Stimulated activated CD8-positive, alpha-beta memory T cell treated with anti-CD3 and anti-CD28 coated beads, Interleukin-12 subunit alpha, Interleukin-12 subunit beta, amount 100 ng/mL, for 24 hours (primary cell): ENCODE results near the gene OR52H1.

Source experiments
- DNase-seq: peaks from one replicate; pipeline ENCODE4 v3.0.0-alpha.2; 2020; ENCODE audit errors: extremely low read depth

The OR52H1 gene

DNA sequence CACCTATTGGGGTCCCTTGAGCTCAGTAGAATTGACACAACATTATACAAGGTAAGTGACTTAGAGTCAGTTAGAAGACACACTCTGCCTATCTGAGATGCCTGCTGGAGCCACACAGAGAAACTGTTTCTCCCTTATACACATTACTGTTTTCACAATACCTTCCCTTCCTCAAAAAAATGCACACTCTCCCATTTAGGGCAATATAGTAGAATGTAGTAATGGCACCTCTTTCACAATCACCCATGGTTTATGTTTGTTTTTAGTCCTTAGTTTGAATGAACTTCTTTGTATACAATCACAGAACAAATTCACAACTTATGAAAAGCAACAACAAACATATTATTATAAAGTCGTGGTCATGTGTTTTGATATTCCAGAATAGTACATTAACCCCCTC is 14.3 kb downstream of the OR52H1 start:
- no peak for DNase-seq

GRCh38 chr11:5531053-5531831 is 17.1 kb downstream of the OR52H1 start:
- DNase-seq: no peak

- DNase-seq: no peak
Measured at GRCh38 chr11:5528495-5528894, 19.8 kb downstream of the OR52H1 start.

GRCh38 chr11:5527716-5528115 is 20.6 kb downstream of the OR52H1 start:
- DNase-seq: no peak

DNA sequence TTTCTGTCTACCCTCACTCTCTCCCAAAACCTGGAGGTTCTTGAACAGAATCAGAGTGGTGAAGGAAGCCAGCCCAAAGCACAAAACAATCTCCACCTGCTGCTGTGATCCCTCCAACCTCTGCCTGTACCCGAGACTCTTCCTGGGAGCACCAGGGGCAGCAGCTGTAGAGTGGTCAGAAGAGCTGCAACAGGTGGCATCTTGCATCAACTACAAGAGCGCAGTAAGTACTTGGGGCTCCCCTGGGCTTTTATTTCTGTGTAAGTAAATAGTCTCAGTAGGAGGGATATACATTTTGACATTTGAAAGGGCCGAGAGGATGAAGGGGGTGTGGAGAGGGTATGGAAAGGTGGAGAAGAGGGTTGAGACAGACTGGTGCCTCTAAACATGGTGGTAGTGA is 23.6 kb downstream of the OR52H1 start:
- DNase-seq: no peak

DNA sequence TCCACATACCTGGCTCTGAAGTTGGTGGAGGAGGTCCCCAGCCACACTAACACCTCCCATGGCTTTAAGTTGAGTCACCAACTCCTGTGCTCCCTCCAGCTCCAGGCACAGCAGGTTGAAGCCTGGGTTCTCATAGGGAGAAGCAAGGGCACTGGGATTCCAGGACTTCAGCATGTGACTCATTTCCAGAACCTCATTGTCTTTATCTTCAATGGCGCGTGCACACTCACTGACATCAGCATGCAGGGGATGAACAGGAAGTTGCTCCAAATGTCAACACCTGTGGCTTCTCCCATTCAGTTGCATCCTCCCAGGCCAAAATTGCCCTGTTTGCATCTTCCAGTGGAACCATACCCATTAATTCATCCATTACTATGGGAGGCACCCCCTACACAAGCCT is 26.0 kb downstream of the OR52H1 start:
- DNase-seq: no peak

GRCh38 chr11:5521540-5521939 is 26.8 kb downstream of the OR52H1 start:
- no peak for DNase-seq

GRCh38 chr11:5516599-5516998 is 31.7 kb downstream of the OR52H1 start, which contains the start of gene UBQLNL:
UBQLNL (minus strand) TSS chr11:5516699; CDS start chr11:5516441, 258 bp downstream.
- DNase-seq: no peak

DNA sequence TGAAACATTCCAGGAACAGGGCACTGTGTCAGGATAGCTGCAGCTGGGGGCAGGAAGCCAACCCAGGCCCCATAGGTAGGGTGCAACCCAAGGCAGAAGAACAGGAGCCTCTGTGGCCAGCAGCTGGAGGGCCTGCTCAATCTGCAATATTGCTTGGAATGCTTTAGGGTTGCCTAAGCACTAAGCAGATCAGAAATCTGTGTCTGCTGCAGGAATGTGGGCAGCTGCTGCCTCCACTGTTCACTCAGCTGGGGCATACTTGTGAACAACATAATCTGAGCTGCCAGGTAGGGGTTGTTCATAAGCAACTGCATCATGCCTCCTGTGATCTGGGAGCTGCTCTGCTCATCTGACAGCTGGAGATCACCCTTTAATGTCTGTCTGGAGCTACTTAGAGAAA is 33.5 kb downstream of the OR52H1 start:
- no peak for DNase-seq

DNA sequence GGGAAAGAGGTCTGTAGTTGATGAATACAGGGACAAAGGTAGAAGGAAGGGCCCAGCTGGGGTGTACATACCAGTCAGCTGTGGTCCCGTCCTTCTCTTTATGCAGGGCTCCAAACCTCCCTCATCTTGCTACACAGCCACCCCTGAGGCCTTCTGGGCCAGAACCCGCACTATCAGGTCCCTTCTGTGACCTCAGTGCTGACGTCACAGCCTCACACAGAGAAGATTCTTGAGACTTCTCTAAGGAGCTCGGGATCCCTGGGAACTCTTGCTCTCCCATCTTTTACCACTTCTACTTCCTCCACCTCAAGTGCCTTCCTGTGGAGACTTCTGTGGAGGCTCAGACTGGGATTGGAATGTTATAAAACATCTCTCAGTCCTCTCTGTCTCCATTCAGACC is 38.5 kb downstream of the OR52H1 start, which contains the start of gene UBQLN3:
Gene UBQLN3 (minus strand): TSS at position 155 of the 400 bp plus-strand sequence. CDS start 399 bp downstream, outside the sequence.
- no peak for DNase-seq

DNA sequence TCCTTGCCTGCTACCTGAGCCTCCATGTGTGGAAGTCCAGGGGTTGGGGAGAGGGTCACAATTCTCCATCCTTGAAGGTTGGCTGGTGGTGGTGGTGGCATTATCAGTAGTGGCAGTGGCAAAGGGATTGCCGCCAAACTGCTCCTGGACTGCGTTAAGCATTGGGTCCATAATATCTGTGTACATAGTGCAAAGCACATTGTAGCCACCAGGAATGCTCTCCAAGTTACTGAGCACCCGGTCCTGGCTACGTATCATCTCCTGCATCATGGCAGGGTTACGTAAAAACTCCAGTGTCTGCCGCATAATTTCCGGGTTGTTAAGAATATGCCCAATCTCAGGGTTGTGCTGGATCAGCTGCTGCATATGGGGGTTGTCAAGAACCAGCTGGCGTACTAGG is 39.7 kb downstream of the OR52H1 start:
- DNase-seq: no peak

- DNase-seq: no peak
Measured at GRCh38 chr11:5507933-5508305, 40.4 kb downstream of the OR52H1 start.

DNA sequence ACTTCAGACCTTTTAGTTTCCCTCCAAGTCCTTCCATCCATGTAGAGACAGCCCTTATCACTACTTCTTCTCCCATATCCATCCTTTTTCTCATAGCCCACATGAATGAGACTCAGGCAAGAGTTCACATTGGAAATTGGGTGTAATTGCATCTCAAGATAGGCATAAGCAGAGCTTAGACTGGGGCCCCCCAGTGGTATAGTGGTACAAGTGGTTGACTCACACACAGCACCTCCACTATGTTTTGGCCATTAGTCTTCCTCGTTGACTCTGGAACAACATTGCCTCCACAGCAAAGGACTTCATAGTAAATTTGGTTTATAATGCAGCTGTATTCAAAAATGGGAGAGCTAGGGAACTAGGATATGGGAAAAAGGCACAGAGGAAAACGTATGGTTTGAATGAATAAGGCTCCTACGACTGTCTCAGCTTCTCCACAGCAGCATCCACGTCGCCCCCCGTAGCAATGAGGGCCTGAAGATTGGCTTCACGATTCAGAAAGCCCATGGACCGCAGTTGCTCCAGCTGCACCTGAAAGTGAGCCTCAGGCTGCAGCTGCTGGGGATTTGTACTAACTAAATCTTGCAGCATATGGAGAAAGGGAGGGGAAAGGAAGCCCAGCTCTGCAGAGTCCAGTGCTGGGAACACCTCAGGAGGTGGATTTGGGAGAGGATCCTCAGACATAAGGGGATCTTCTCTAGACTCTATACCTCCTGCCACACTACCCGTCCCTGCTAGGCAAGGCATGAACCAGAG is 41.0 kb downstream of the OR52H1 start:
- no peak for DNase-seq

GRCh38 chr11:5505363-5506048 is 42.8 kb downstream of the OR52H1 start:
- no peak for DNase-seq

DNA sequence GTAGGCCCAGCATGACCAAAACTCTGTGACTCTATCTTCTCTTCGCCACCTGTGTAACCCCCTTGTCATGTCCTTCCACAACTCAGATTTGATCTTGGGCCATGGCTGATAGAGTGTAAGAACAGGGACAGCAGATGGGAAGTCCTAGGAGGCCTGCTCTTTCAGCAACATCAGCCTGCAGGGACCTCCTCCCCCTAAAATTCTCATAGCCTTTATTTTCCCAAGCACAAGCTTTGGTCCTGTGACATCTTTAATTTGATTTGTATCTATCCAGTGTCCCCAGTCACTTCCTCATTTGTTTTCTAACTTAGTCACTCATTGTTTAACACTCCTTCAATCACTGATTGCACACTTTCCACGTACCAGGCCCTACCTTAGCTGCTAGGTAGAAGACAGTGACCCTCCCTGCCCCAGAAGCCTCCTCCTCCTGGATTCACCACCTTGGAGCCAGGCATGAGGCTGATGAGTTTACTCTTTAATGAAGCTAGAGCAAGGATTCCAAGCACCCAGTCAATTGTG is 43.9 kb downstream of the OR52H1 start:
- no peak for DNase-seq

DNA sequence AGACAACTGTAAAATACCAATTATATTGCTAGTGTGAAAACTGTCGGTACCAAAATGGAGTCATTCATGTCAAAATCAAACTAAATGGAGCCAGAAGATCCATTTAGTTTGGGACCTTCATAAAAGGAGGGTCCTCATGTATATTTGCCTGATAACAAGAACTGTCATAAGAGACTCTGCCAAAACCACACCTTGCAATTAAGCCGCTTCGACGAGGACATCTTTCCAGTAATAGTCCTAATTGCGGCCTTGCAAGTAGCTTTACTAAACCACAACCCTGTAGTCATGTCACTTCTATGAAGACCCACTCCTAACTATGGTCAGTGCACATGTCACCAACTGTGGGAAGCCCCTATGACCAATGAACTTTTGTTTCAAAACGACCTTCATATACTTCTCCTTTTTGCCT is 47.9 kb downstream of the OR52H1 start:
- DNase-seq: no peak

DNA sequence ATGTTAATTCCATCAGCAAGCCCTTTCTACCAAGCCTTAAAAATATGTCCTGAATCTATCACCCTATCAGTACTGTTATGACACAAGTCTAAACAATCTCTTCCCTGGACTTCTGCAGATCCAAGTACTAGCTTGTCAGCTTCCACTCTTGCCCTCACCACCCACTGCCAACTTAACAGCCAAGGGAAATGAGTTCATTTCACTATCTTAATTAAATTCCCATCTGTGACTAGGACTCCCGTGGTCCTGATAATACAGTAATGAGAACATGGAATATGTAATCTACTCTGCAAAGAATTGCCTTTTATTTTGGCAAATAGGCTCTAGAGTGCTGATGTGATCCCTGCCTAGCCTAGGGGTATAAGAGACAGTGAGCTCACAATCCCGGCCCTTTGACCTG is 48.7 kb downstream of the OR52H1 start:
- no peak for DNase-seq
